Thoracic aorta (tissue), 2 donors: ENCODE measurements around the gene DCAF15. TPM values are rescaled to one million over a fixed set of nuclear protein-coding genes. Genes with fewer than 3 reads are reported as not detected.
A peak's percentile ranks its signal among the peaks of the same experiment; 100 is the strongest.

Source experiments
- ATAC-seq: fragments of 150-250 bp; one replicate; pipeline ENCODE4 v1.8.0; 2017; ENCODE audit warnings: low read depth; ENCODE audit not compliant: insufficient number of reproducible peaks, low FRiP score
- DNase-seq: peaks from one replicate; pipeline ENCODE4 v3.0.0-alpha.2; 2020; ENCODE audit warnings: low spot score
- H3K27ac ChIP-seq, 2 donors: fragments of 200-600 bp; sonication (generic); 1 replicate in 1 of 2; 2 replicates in 1 of 2; pipeline ENCODE4 v1.5.1; 2016; ENCODE audit warnings: mild to moderate bottlenecking in 2 of 2, moderate library complexity in 2 of 2
- H3K27me3 ChIP-seq: fragments of 200-600 bp; sonication (generic); replicated peaks from 2 replicates; pipeline ENCODE4 v1.6.0; 2016; ENCODE audit warnings: mild to moderate bottlenecking; ENCODE audit not compliant: insufficient read depth
- H3K36me3 ChIP-seq: fragments of 200-600 bp; sonication (generic); one replicate; pipeline ENCODE4 v1.5.1; 2016
- H3K4me1 ChIP-seq, 2 donors: fragments of 200-600 bp; sonication (generic); 1 replicate in 1 of 2; 2 replicates in 1 of 2; pipeline versions ENCODE4 v1.5.1 to v1.6.0; 2016; ENCODE audit warnings: low read depth in 2 of 2, mild to moderate bottlenecking in 1 of 2; ENCODE audit not compliant: control insufficient read depth in 1 of 2
- H3K4me3 ChIP-seq: fragments of 200-600 bp; sonication (generic); 2 replicates; pipeline ENCODE4 v1.5.1; 2016; ENCODE audit warnings: mild to moderate bottlenecking
- H3K9me3 ChIP-seq: fragments of 200-600 bp; sonication (generic); 2 replicates; pipeline ENCODE4 v1.5.1; 2016
- CTCF ChIP-seq: fragments of 200-600 bp; sonication (generic); IDR thresholded peaks from one replicate; pipeline ENCODE4 v1.5.1; 2019; ENCODE audit warnings: antibody characterized with exemption
- total RNA-seq, 2 donors: library from RNA; depleted of rRNA; stranded (reverse); fragments of >200 nt; gene quantifications; one replicate each; pipeline versions ENCODE4 v1.1.0 to v1.2.3, GENCODE V29; 2016

DCAF15 gene
- total RNA-seq, 2 donors from 2014 or later: 12.6 to 31.4 TPM

GRCh38 chr19:13974073-13974472 is 21.8 kb downstream of the DCAF15 start:
- no peak for ATAC-seq
- Histone ChIP-seq H3K9me3 (no peaks in the 10 kb centered on the region), H3K27ac (no peak overlapping the region), H3K27me3 (no peaks in the 10 kb centered on the region), H3K36me3 (peaks cover 16% of the 10 kb centered on the region), H3K4me3 (no peak overlapping the region), H3K4me1 (peaks cover 7 to 9% of the 10 kb centered on the region in 2 donors)
- no peak for TF ChIP-seq CTCF
- DNase-seq: no peak

- H3K4me3 ChIP-seq: no peak overlapping the region
- peaks cover 7% of the 10 kb centered on the region for H3K36me3 ChIP-seq
- DNase-seq: no peak
- H3K4me1 ChIP-seq: peaks cover 13 to 19% of the 10 kb centered on the region in 2 donors
- H3K9me3 ChIP-seq: no peaks in the 10 kb centered on the region
- H3K27ac ChIP-seq: peak overlapping the region in 1 of 2 donors; percentile 11
- TF ChIP-seq CTCF: no peak
- ATAC-seq: no peak
- no peaks in the 10 kb centered on the region for H3K27me3 ChIP-seq
Observed at GRCh38 chr19:13975870-13976269, 23.6 kb downstream of the DCAF15 start.

- no peak for TF ChIP-seq CTCF
- Histone ChIP-seq H3K4me1 (peaks cover 13 to 19% of the 10 kb centered on the region in 2 donors), H3K36me3 (peaks cover 7% of the 10 kb centered on the region), H3K4me3 (no peak overlapping the region), H3K9me3 (no peaks in the 10 kb centered on the region), H3K27ac (peak overlapping the region in 1 of 2 donors; percentile 11), H3K27me3 (no peaks in the 10 kb centered on the region)
- no peak for ATAC-seq
- DNase-seq: no peak
Observed at GRCh38 chr19:13976446-13976845, 24.1 kb downstream of the DCAF15 start.

DNA sequence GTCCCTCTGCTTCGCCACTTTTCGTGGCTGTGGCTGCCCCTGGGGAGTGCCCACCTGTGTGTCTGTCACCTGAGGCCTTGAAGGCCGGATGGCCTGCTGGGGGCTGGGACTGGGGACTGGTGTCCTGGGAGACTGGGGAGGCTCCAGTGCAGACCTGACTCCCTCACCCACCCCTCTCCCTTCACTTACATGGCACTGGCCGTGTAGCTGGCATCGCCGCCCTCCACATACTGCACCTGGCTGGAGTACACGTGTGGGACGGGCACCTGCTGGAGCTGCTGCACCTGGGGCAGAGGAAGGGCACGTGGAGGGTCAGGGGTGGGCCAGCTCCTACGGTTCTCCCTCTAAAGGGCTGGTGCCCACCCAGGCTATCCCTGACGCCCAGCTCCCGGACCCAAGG is 25.5 kb downstream of the DCAF15 start:
- Histone ChIP-seq H3K36me3 (peaks cover 6% of the 10 kb centered on the region), H3K27ac (peak overlapping the region; percentile 65 to 76), H3K4me1 (peaks cover 13 to 19% of the 10 kb centered on the region in 2 donors), H3K27me3 (no peaks in the 10 kb centered on the region), H3K9me3 (no peaks in the 10 kb centered on the region), H3K4me3 (peak overlapping the region; percentile 77)
- DNase-seq: no peak
- ATAC-seq: no peak
- no peak for TF ChIP-seq CTCF

GRCh38 chr19:13978351-13979243 is 26.3 kb downstream of the DCAF15 start:
- TF ChIP-seq CTCF: no peak
- Histone ChIP-seq H3K27ac (peak overlapping the region; percentile 65 to 76), H3K4me1 (peaks cover 13 to 19% of the 10 kb centered on the region in 2 donors), H3K9me3 (no peaks in the 10 kb centered on the region), H3K36me3 (no peaks in the 10 kb centered on the region), H3K4me3 (peak overlapping the region; percentile 77), H3K27me3 (no peaks in the 10 kb centered on the region)
- peak; percentile 52 for DNase-seq
- ATAC-seq: peak; percentile 42
